Transverse colon (tissue), 3 donors: ENCODE measurements around the gene VPS4A.

Experiments used
- CTCF ChIP-seq, 5 experiments: fragments of 200-600 bp in 3 of 5; fragments of 450-650 bp in 2 of 5; sonication (generic) in 3 of 5; IDR thresholded peaks; 1 replicate in 2 of 5; 2 replicates in 3 of 5; pipeline ENCODE4 v1.5.1; 2016 to 2017; ENCODE audit warnings: antibody characterized with exemption in 5 of 5, inconsistent platforms in 3 of 5, mild to moderate bottlenecking in 2 of 5, moderate library complexity in 1 of 5
- POLR2A ChIP-seq: fragments of 450-650 bp; IDR thresholded peaks from one replicate; pipeline ENCODE4 v1.6.1; 2016; ENCODE audit warnings: antibody characterized with exemption, mild to moderate bottlenecking, moderate library complexity

- TF ChIP-seq CTCF (IDR thresholded peaks at IDR 0.05), result no peak
- no peak for TF ChIP-seq POLR2A
Observed at GRCh38 chr16:69373019-69373418, 61.9 kb downstream of the VPS4A start.
